GM18870 (cell line): ENCODE results near the gene MGST2.

Source experiments
- ATAC-seq: cut with Tn5 transposase; IDR thresholded peaks from one replicate; pipeline ENCODE4 v1.9.1; 2021; ENCODE audit warnings: moderate library complexity; ENCODE audit not compliant: unreplicated experiment

The MGST2 gene

GRCh38 chr4:139735381-139736273, 70.0 kb downstream of the MGST2 start:
- ATAC-seq = no peak

GRCh38 chr4:139736274-139736660, 70.6 kb downstream of the MGST2 start:
- no peak for ATAC-seq

- no peak for ATAC-seq
These were observed 71.0 kb downstream of the MGST2 start for GRCh38 chr4:139736661-139737060.

- ATAC-seq = no peak
These were observed 73.4 kb downstream of the MGST2 start for GRCh38 chr4:139738846-139739613.

GRCh38 chr4:139740121-139740520, 74.5 kb downstream of the MGST2 start:
- ATAC-seq = no peak

GRCh38 chr4:139740531-139741041, 75.0 kb downstream of the MGST2 start:
- no peak for ATAC-seq

GRCh38 chr4:139743027-139743426, 77.4 kb downstream of the MGST2 start:
- no peak for ATAC-seq

GRCh38 chr4:139744232-139744631, 78.6 kb downstream of the MGST2 start:
- no peak for ATAC-seq

- no peak for ATAC-seq
These were observed 79.6 kb downstream of the MGST2 start for GRCh38 chr4:139745111-139745639.

- ATAC-seq = no peak
These were observed 81.0 kb downstream of the MGST2 start for GRCh38 chr4:139746431-139747171.

GRCh38 chr4:139749338-139749737, 83.7 kb downstream of the MGST2 start:
- no peak for ATAC-seq

- ATAC-seq = no peak
These were observed 84.3 kb downstream of the MGST2 start for GRCh38 chr4:139749835-139750498.

- no peak for ATAC-seq
These were observed 88.1 kb downstream of the MGST2 start for GRCh38 chr4:139753686-139754085.
